ENCODE results near the gene FXYD1.
"Not testable (repeated sequence)": the region's sequence is repeated elsewhere in the genome, so short reads cannot be mapped to it uniquely, and the experiment has no call there.

FXYD1 gene

DNA sequence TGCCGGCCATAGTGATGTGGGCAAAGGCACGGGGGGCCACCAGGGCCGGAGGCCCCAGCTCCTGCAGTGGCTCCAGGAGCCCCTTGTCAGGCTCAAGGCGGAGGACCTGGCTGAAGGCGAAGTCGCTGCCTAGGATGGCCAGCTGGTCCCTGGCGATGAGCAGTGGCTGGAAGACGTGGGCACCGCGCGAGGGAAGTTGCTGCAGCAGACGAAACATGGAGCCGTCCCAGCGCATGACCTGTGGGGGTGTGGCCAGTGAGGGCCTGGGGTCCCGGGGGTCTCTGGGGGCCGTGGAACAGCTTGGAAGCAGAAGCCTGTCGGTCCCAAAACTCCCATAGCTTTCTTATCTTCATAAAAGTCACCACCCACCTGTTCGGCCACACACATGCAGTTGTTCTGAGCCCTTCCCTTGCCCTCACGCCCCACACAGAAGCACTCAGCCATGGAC lies 13.3 kb upstream of the FXYD1 start:
- DNase-seq (ENCODE audit: low read depth in 2 of 2): no peak

DNA sequence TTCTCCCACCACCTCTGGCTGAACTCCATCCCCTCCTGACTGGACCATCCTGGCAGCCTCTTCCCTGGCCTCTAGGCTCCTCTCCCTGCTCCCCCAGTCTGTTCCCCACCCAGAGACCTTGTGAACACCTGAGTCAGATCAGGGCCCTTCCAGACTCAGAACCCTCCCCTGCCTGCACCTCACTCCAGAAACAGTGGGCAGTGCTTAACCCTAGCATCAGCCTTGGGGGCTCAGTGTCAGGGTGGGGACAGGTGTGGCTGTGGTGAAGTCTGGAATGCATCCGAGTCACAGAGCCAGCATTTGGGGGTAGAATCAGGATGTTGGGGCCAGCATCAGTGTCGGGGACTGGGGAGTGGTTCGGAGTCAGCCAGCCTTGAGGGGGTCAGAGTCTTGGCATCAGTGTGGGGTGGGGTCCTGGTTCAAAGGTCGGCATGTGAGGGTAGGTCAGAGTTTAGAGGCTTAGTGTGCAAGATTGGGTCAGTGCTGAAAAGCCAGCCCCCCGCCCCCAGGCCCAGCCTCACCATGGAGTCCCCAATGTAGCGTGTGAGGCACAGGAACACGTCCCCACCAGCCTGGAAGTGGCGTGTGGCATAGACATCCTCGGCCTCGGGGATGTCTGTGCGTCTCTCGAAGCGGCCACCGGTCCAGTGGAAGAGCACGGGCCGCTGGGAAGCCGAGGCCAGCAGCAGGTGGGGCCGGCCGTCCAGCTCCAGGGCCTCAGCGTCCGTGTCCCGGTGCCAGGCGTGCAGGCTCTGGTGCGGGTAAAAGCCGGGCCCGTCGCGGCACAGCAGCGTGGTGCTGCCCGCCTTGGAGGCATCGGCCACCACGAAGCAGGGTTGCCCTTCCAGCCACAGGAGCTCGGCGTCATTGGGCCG lies 12.6 kb upstream of the FXYD1 start:
- no peak for DNase-seq (ENCODE audit: low read depth in 2 of 2)

DNA sequence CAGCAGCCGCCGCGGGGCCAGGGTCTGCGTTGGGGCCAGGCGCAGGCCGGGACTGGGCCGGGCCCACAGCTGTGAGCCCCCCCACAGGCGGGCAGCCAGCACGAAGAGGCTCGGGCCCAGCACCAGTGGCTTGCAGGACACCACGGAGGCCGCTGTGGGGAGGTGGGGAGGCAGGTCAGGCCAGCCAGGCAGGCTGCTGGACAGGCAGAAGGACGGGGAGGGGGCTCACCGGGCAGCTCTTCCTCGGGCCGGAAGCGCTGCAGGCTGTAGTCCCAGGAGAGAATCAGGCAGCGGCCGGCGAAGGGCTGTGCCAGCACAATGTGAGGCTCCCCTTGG lies 12.0 kb upstream of the FXYD1 start:
- no peak for DNase-seq (ENCODE audit: low read depth in 2 of 2)

DNA sequence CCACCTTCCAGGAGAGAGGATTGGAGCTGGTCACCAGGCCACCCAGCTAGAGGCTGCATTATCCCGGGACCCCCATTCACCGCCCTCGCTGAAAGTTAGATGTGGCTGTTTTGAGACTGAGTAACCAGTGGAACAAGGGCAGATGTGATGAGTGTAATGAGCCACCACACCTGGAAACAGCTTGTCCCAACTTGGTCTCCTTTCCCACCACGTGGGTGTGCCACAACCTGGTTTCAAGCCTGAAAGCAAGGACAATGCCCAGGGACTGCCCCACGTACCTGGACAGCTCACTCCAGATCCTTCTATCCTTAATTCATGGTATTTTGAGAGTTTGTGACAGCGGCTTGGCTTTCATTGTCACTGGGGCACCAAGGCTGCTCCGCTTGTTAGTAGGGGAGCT lies 10.8 kb upstream of the FXYD1 start:
- DNase-seq (ENCODE audit: low read depth in 2 of 2): no peak

DNA sequence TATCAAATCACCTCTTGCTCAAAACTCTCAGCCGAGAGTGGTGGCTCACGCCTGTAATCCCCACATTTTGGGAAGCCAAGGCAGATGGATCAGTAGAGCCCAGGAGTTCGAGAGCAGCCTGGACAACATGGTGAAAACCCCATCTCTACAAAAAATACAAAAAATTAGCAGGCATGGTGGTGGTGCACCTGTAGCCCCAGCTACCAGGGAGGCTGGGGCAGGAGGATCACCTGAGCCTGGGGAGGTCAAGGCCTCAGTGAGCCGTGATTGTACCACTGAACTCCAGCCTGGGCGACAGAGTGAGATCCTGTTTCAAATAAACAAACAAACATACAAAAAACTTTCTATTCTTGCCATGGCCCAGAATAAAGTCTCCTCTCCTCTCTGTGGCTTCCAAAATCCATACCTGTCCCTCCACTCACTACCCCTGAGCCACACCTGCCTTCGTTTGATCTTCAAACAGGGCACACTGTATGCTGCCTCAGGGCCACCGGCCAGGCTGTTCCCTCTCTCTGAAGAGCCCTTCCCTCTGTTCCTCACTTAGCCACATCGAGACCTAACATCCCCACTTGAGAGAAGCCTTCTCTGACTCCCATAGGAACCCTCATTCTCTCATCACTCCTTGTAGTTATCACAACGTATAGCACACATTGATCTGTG lies 10.1 kb upstream of the FXYD1 start:
- no peak for DNase-seq (ENCODE audit: low read depth in 2 of 2)

DNA sequence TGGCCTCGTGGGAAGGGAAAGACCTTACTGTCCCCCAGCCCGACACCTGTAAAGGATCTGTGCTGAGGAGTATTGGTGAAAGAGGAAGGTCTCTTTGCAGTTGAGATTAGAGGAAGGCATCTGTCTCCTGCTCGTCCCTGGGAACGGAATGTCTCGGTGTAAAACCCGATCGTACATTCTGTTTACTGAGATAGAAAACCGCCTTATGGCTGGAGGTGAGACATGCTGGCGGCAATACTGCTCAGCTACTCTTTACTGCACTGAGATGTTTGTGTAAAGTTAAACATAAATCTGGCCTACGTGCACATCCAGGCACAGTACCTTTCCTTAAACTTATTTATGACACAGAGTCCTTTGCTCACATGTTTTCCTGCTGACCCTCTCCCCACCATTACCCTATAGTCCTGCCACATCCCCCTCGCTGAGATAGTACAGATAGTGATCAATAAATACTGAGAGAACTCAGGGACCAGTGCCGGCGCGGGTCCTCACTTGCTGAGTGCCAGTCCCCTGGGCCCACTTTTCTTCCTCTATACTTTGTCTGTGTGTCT lies 8.8 kb upstream of the FXYD1 start:
- not testable (repeated sequence) for DNase-seq (ENCODE audit: low read depth in 2 of 2)

DNA sequence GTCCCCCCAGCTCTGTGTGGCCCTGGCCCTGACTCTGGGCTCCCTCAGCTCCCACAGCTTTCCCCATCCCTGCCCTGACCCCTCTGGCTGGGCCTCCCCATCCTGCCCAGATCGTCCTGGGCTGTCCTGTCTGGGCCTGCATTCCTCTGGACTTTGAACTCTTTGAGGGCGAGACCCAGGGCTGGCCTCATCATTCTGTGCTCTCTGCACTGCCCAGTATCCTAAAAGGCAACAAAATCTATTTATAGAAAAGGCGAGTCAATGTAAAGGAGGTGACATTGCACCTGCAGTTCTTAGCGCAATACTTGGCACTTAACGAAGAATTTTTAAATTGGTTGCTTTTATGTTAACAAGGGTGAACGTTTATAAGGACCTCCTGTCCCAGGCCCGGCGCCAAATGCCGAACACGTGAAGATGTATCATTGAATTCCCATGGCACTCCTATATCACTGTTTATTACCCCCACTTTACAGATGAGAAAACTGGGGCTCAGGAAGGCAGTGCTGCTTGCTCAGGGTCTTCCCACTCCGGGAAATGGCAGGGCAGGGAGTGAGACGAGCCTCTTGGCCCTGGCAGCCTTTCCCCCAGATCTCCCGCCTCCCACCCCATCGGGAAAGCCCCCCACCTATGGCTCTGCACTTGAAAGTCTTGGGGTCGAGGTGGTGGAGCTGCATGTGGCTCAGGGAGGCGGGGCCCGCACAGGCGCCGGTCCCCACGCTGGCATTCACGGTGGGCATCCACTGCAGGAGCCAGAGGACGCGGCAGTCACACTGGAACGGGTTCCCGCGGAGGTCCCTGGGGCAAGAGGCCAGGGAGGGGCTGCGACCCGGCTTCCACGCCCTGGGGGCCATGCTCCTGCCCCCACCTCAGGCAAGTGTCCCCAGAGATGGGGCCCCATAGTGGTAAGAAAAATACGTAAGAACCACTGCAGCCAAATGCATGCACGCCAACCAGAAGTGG lies 7.6 kb upstream of the FXYD1 start:
- no peak for DNase-seq (ENCODE audit: low read depth in 2 of 2)

DNA sequence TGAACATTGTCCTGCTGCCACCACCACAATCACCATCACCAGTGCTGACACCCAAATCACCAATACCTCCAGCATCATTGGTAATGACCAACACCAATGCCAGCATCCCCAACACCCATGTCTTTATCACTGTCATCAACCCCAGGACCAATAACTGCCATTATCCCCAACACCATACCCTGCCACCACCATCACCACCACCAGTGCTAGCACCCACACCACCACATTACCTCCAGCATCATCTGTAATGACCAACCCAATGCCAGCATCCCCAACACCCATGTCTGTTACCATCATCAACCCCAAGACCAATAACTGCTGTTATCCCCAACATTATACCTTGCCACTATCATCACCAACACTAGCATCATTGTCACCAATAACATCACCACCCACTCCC lies 6.4 kb upstream of the FXYD1 start:
- no peak for DNase-seq (ENCODE audit: low read depth in 2 of 2)

DNA sequence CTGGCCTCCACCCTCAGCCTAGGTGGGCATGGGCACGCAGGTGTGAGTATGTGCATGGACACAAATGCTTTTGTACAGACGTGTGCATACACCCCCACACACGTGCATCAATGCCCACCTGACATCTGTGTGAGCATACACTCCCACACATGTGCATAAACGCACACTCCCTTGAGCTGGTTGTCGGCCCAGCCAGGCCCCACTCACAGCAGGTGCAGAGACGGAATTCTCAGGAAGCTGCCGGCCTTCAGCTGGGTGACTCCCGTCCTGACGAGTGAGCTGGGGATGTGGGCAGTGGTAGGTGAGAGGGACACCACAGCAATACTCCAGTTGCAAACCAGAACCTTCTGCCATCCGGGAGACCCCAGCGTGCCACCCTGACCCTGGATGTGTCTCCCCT lies 4.8 kb upstream of the FXYD1 start:
- no peak for DNase-seq (ENCODE audit: low read depth in 2 of 2)

DNA sequence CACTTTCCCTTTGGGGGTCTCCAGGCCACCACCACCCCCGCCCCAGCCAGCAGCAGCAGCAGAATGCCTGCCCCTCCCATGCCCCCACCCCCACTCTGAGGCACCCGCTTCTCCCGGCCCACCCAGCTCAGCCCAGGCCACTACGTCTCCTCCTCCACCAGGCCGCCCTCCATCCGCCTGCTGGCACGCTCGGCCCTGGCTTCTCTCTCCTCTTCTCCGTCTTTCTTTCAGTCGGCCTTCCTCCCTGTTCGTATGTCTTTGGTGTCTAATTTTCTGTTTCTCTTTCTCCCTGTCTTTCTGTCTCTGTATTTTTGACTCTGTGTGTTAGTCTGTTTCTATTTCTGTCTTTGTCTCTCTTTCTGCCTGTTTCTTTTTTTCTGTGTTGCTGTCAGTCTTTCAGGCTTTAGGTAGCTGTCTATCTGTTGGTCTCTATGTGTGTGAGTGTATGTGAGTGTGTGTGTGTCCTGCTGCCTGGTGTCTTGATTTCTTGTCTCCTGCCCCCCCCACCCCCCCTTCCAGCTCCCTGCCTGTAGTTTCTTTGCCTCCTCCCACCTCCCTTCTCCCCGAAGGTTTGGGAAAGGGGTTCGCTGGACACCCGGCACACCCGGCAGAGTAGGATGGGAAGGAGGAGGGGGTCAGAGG lies 3.9 kb upstream of the FXYD1 start, which contains the start of gene LGI4:
TSS of gene LGI4 (minus strand) at position 459 of the 642 bp plus-strand sequence. CDS start at position 80, 379 bp downstream.
- DNase-seq (ENCODE audit: low read depth in 2 of 2): no peak

DNA sequence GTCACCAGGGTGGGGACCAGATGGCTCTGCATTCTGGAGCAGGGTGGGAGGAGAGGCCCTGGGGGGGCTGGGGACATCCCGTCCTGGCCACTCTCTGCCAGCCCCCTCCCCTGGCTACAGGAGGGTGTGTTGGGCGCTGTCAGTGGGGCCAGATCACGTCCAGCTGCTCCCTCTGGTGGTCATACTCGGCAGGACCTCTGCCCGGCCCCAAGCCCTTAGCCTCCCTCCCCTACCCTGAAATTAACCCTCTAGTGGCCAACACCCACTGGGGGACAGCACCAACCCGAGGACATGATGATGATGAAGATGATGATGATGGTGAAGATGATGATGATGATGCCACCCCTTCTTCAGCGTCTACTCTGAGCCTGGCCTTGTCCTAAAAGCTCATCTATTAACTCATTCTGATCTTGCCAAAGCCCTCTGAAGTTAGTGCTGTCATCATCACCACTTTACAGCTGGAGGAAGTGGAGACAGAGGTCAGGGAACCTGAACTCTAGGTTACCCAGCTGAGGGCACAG lies 3.2 kb upstream of the FXYD1 start:
- peak; percentile 61 to 71 for DNase-seq (ENCODE audit: low read depth in 2 of 2)

DNA sequence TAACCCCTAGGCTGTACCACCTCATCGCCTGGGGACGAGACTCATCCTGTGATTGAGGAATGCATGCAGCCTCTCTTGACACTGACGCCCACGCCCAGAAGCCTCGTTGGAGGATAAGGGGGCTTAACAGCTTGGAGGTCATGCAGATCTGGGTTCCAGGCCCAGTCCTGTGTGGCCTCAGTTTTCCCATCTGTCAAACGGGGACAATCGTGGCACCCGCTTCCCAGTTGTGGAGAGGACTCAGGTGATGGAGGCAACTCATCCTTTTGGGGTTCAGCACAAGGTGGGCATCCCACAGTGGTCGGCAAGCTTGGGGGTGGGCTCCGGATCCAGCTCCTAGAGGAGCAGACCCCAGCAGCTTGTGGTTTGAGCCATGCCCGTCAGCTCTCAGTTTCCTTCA lies 2.4 kb upstream of the FXYD1 start:
- DNase-seq (ENCODE audit: low read depth in 2 of 2): no peak

DNA sequence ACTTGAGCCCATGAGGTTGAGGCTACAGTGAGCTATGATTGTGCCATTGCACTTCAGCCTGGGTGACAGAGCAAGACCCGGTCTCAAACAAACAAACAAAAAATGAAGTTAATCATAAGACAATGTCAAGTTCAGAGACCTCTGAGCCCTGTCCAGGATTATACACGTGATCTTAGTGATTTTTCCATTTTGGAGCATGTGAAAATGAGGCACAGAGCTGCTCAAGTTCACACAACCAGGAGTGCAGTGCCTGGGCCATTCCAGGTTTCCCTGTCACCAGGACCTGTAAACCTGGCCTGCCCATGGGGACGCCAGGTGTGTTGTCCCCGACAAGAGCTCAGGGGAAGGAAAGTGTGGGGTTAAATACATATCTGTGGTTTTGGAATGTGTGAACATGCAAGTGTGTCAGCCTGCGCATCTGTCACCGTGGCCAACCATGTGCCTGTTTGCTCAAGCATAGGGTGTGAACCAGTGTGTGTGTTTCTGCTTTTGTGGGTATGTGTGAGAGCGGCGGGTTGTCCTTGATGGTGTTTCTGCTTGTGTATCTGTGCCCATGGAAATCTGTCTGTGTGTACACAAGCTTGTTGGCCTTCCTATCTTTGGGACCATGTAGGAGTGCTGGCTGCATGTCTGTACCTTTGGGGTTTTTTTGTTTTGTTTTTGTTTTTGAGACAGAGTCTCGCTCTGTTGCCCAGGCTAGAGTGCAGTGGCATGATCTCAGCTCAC lies 1.5 kb upstream of the FXYD1 start:
- no peak for DNase-seq (ENCODE audit: low read depth in 2 of 2)

DNA sequence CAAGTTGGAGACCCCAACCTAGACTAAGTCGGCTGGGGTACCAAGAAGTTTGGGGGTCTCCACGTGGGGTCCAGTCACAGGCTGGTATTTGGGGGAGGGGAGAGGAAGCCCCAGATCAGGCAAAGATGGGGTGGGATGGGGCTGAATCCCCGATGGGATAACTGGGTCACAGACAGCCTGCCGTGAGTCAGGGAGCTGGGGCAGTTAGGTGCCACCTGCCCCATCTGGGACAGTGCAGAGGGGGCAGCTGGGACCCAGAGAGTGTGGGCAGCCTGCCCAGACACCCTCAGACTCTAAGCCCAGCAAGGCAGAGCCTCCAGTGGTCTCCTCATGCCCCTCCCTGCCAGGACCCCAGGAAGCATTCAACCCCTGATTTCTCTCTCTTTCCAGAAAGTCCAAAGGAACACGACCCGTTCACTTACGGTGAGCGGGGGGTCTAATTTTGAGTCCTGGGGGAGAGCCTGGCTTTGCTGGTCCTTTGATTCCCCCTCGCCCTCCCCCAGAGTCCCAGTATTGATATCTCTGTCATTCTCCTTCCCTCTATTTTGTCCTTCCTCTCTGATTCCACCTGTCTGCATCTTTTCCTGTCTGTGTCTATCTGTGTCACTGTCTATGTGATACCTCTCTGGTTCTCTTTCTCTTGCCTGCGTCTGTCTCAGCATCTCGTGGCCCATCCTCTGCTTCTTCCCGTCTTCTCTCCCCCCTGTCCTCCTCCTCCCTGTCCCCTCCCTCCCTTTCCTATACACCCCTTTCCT lies 1.8 kb downstream of the FXYD1 start:
- no peak for DNase-seq (ENCODE audit: low read depth in 2 of 2)

DNA sequence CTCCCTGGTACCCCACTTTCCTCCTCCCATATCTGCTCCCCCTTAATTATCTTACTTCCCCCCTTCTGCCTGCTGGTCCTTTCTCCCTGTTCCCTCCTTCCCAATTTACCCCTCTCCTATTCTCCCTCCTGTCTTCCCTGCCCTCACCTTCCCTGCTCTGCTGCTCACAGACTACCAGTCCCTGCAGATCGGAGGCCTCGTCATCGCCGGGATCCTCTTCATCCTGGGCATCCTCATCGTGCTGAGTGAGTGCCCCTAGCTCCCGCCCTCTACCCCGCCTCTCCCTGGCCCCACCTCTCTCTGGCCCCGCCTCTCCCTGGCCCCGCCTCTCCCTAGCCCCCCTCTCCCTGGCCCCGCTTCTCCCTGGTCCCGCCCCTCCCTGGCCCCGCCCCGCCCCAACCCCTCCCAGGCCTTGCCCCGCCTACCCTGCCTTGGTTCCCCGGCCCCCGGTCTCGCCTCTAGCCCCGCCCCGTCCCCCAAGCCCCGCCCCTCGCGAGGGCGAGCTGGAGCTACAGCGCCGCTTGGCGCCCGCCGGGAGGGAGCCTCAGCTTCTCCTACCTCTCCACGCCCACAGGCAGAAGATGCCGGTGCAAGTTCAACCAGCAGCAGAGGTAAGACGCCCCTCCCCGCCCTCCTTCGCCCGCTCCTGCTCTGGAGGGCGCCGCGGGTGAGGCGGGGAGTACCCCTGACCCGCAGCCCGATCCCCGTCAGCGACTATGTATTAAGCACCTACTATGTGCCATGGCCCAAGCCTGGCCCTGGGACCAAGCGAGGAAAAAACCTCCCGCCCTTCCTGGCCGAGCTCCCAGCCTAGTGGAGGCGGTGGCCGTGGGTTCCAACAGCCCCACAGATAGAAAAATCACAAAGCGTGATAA lies 2.6 kb downstream of the FXYD1 start:
- peak; percentile 96 to 99 for DNase-seq (ENCODE audit: low read depth in 2 of 2)

DNA sequence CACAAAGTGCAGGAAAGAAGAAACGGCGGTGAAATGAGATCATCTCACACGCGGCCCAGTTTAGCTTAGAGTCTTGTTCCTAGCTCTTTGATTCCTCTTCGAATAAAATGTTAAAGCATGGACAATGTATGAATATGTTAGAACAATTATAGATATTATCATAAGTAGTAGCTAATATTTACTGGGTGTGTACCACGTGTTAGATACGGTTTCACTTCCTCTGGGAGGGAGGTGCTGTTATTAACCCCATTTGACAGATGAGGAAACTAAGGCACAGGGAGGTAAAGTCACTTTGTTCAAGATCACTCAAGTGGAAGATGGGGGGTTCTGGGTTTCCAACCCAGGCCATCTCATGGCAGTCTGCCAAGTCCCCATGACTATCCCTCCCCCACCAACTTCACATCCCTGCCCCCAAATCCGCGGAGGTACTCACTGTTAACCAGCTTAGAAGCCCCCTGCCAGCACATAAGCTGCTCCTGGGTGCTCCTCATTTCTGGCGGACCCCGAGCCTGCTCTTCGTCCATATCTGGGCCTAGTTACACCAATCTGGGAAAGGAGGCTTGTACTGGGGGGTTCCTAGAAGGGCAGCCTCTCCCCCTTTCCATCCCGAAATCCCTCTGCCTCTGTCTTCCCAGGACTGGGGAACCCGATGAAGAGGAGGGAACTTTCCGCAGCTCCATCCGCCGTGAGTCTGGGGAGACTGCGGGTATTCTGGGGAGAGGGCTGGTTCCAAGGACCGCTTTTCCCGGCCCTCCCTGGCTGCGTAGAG lies 3.4 kb downstream of the FXYD1 start:
- no peak for DNase-seq (ENCODE audit: low read depth in 2 of 2)

DNA sequence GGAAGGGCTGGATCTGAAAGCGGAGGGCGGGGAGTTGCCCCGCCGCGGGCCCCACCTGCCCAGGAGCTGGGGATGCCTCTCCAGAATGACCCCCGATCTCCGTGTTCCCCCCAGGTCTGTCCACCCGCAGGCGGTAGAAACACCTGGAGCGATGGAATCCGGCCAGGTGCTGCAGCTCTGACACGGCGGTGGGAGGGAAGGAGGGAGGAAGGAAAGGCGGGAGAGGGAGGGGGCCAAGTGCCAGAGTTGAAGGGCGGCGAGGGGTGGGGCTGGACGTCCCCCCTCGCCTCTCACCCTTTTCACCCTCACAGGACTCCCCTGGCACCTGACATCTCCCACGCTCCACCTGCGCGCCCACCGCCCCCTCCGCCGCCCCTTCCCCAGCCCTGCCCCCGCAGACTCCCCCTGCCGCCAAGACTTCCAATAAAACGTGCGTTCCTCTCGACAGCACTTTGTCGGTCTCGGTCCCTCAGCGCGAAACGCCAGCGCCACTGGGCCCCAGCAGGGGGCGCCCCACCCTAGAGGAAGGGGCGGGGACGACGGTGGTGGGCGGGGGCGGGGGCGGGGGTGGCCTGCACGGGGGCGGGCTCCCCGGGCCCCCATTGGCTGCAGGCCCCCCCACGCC lies 4.1 kb downstream of the FXYD1 start:
- DNase-seq (ENCODE audit: low read depth in 2 of 2): peak; percentile 57 to 61

Data from stimulated activated CD4-positive, alpha-beta T cell treated with anti-CD3 and anti-CD28 coated beads, Interleukin-4, amount 100 ng/mL, for 48 hours (primary cell).